ENCODE results near the gene TTR. TPM values are rescaled to one million over a fixed set of nuclear protein-coding genes. Genes with fewer than 3 reads are reported as not detected.

The TTR gene
- total RNA-seq, 4 donors from 2014 or later: not detected

DNA sequence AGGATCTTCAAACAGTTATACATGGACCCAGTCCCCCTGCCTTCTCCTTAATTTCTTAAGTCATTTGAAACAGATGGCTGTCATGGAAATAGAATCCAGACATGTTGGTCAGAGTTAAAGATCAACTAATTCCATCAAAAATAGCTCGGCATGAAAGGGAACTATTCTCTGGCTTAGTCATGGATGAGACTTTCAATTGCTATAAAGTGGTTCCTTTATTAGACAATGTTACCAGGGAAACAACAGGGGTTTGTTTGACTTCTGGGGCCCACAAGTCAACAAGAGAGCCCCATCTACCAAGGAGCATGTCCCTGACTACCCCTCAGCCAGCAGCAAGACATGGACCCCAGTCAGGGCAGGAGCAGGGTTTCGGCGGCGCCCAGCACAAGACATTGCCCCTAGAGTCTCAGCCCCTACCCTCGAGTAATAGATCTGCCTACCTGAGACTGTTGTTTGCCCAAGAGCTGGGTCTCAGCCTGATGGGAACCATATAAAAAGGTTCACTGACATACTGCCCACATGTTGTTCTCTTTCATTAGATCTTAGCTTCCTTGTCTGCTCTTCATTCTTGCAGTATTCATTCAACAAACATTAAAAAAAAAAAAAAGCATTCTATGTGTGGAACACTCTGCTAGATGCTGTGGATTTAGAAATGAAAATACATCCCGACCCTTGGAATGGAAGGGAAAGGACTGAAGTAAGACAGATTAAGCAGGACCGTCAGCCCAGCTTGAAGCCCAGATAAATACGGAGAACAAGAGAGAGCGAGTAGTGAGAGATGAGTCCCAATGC lies 4.6 kb downstream of the TTR start:
- DNase-seq (ENCODE audit: low spot score) (no peak), ATAC-seq (ENCODE audit: low FRiP score) (no peak)
- TF ChIP-seq, protein P1, sequence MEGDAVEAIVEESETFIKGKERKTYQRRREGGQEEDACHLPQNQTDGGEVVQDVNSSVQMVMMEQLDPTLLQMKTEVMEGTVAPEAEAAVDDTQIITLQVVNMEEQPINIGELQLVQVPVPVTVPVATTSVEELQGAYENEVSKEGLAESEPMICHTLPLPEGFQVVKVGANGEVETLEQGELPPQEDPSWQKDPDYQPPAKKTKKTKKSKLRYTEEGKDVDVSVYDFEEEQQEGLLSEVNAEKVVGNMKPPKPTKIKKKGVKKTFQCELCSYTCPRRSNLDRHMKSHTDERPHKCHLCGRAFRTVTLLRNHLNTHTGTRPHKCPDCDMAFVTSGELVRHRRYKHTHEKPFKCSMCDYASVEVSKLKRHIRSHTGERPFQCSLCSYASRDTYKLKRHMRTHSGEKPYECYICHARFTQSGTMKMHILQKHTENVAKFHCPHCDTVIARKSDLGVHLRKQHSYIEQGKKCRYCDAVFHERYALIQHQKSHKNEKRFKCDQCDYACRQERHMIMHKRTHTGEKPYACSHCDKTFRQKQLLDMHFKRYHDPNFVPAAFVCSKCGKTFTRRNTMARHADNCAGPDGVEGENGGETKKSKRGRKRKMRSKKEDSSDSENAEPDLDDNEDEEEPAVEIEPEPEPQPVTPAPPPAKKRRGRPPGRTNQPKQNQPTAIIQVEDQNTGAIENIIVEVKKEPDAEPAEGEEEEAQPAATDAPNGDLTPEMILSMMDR (IDR thresholded peaks at IDR 0.05): no peak

DNA sequence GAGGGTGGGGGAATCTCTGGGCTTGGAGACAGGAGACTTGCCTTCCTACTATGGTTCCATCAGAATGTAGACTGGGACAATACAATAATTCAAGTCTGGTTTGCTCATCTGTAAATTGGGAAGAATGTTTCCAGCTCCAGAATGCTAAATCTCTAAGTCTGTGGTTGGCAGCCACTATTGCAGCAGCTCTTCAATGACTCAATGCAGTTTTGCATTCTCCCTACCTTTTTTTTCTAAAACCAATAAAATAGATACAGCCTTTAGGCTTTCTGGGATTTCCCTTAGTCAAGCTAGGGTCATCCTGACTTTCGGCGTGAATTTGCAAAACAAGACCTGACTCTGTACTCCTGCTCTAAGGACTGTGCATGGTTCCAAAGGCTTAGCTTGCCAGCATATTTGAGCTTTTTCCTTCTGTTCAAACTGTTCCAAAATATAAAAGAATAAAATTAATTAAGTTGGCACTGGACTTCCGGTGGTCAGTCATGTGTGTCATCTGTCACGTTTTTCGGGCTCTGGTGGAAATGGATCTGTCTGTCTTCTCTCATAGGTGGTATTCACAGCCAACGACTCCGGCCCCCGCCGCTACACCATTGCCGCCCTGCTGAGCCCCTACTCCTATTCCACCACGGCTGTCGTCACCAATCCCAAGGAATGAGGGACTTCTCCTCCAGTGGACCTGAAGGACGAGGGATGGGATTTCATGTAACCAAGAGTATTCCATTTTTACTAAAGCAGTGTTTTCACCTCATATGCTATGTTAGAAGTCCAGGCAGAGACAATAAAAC lies 6.5 kb downstream of the TTR start:
- ATAC-seq (ENCODE audit: low FRiP score) (no peak), DNase-seq (ENCODE audit: low spot score) (no peak)
- TF ChIP-seq, protein P1 (IDR thresholded peaks at IDR 0.05): no peak

DNA sequence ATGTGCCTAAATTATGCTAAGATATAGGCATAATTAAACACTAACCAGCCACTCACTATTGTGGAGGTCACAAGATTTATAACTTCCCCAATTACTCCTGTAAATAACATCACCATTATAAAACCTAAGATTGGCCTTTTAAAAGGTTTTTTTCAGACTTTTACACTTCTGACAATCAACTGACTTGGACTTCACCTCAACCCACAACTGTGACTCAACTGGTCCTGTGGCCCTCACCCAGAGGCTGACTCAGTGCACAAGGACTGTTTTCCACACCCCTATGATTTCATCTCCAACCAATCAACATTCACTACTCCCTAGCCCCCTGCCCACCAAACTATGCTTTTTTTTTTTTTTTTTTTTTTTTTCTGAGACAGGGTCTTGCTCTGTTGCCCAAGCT lies 11.6 kb downstream of the TTR start:
- DNase-seq (ENCODE audit: low spot score): no peak
- ATAC-seq (ENCODE audit: low FRiP score): no peak
- TF ChIP-seq, protein P1 (IDR thresholded peaks at IDR 0.05): no peak

DNA sequence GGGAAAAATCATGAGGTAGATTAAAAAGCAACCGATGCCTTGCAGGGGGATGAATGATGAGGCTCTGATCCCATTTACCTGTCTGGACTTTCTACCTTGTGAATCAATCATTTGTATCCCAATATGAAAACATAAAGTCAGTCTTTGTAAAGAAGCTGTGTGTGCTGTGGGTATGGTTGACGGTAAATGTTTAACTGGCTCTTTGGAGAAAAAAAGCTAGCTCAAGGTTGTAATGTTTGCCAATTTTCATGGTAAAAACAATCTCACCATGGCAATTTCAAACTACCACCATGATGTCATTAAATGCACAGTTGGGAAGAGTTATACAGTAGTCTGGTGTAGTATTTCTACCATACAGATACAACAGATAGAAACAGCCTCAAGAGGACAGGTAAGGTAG lies 14.6 kb downstream of the TTR start:
- TF ChIP-seq, protein P1 (IDR thresholded peaks at IDR 0.05): no peak
- ATAC-seq (ENCODE audit: low FRiP score) (no peak), DNase-seq (ENCODE audit: low spot score) (no peak)

DNA sequence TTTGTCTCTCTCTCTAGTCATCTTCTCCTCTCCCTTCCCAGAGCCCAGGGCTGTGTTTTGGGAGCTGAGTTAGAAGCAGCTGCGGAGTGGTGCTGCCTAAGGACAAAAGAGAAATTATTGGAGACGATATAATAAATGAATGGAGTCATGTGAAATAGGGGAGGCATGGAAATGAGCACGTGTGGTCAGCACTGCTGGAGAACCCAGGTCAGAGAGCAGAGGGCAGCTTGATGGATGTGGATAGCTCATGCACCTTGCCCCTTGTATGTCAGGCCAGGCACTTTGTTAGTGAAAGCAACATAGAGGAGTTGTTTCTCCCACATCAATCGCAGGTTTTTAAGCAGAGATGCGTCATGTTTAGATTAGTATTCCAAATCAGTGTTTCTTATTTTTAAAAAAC lies 15.7 kb downstream of the TTR start:
- ATAC-seq (ENCODE audit: low FRiP score): no peak
- no peak for DNase-seq (ENCODE audit: low spot score)
- TF ChIP-seq, protein P1 (IDR thresholded peaks at IDR 0.05): no peak

DNA sequence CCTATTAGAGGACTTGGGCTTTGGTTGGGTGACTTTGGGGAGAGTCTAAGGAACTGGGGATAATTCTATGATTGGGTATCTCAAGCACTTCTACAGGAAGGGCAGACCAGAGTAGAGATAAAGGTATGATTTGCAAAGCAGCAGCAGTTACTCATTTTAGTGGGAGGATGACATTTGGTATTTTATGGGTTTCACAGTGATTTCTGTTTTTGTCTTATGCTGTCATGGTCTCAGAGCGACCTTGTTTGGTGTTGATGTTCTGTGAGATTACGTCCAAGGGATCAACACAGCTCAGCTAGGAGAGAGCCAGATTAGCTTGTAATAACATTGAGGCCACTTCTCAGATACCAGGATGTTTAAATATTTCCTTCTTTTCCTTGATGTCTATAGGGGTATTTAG lies 18.2 kb downstream of the TTR start:
- ATAC-seq (ENCODE audit: low FRiP score) (no peak), DNase-seq (ENCODE audit: low spot score) (no peak)
- TF ChIP-seq, protein P1 (IDR thresholded peaks at IDR 0.05): no peak
